ENCODE data around the gene TREM1.
"Not testable (repeated sequence)": the region's sequence is repeated elsewhere in the genome, so short reads cannot be mapped to it uniquely, and the experiment has no call there.

Gene TREM1

GRCh38 chr6:41252401-41253169 is 33.9 kb downstream of the TREM1 start:
- no peak overlapping the region for H3K4me3 ChIP-seq (ENCODE audit: low read depth, low read length)
- TF ChIP-seq CTCF (IDR thresholded peaks at IDR 0.05; ENCODE audit: control insufficient read depth, extremely low read depth, insufficient read depth), result no peak
- no peak for DNase-seq (ENCODE audit: low read depth)

GRCh38 chr6:41247882-41248705 is 38.4 kb downstream of the TREM1 start:
- TF ChIP-seq CTCF (IDR thresholded peaks at IDR 0.05; ENCODE audit: control insufficient read depth, extremely low read depth, insufficient read depth), result no peak
- H3K4me3 ChIP-seq (ENCODE audit: low read depth, low read length), result no peak overlapping the region
- no peak for DNase-seq (ENCODE audit: low read depth)

GRCh38 chr6:41247288-41247865 is 39.1 kb downstream of the TREM1 start:
- no peak overlapping the region for H3K4me3 ChIP-seq (ENCODE audit: low read depth, low read length)
- TF ChIP-seq CTCF (IDR thresholded peaks at IDR 0.05; ENCODE audit: control insufficient read depth, extremely low read depth, insufficient read depth), result no peak
- DNase-seq (ENCODE audit: low read depth), result no peak

- not testable (repeated sequence) for H3K4me3 ChIP-seq (ENCODE audit: low read depth, low read length); DNase-seq (ENCODE audit: low read depth)
These were observed 40.0 kb downstream of the TREM1 start for GRCh38 chr6:41246529-41246928.

- no peak for DNase-seq (ENCODE audit: low read depth)
- no peak for TF ChIP-seq CTCF (IDR thresholded peaks at IDR 0.05; ENCODE audit: control insufficient read depth, extremely low read depth, insufficient read depth)
- H3K4me3 ChIP-seq (ENCODE audit: low read depth, low read length), result no peak overlapping the region
These were observed 46.9 kb downstream of the TREM1 start for GRCh38 chr6:41239467-41240159.

- no peak for TF ChIP-seq CTCF (IDR thresholded peaks at IDR 0.05; ENCODE audit: control insufficient read depth, extremely low read depth, insufficient read depth)
- no peak overlapping the region for H3K4me3 ChIP-seq (ENCODE audit: low read depth, low read length)
- no peak for DNase-seq (ENCODE audit: low read depth)
These were observed 49.4 kb downstream of the TREM1 start for GRCh38 chr6:41237128-41237527.

GRCh38 chr6:41236276-41236675 is 50.2 kb downstream of the TREM1 start:
- no peak for DNase-seq (ENCODE audit: low read depth)
- no peak overlapping the region for H3K4me3 ChIP-seq (ENCODE audit: low read depth, low read length)
- no peak for TF ChIP-seq CTCF (IDR thresholded peaks at IDR 0.05; ENCODE audit: control insufficient read depth, extremely low read depth, insufficient read depth)
